Brain pericyte (primary cell): ENCODE data around the gene PCNT.

Source experiments
- DNase-seq: peaks from one replicate; pipeline ENCODE4 v3.0.0-alpha.2; 2012; ENCODE audit warnings: low read depth, low spot score

The PCNT gene

GRCh38 chr21:46409641-46410406 lies 85.9 kb downstream of the PCNT start:
- DNase-seq = no peak

- DNase-seq = no peak
Observed at GRCh38 chr21:46410516-46410915, 86.6 kb downstream of the PCNT start.

- DNase-seq = no peak
Observed at GRCh38 chr21:46411236-46411635, 87.3 kb downstream of the PCNT start.

- DNase-seq = no peak
Observed at GRCh38 chr21:46411691-46412090, 87.7 kb downstream of the PCNT start.

GRCh38 chr21:46412521-46413364 lies 88.8 kb downstream of the PCNT start:
- DNase-seq = no peak

GRCh38 chr21:46413365-46413696 lies 89.4 kb downstream of the PCNT start:
- no peak for DNase-seq

GRCh38 chr21:46414965-46415275 lies 91.0 kb downstream of the PCNT start:
- no peak for DNase-seq

GRCh38 chr21:46416551-46416950 lies 92.6 kb downstream of the PCNT start:
- no peak for DNase-seq

GRCh38 chr21:46418265-46418946 lies 94.5 kb downstream of the PCNT start:
- no peak for DNase-seq

- DNase-seq = no peak
Observed at GRCh38 chr21:46420241-46421190, 96.6 kb downstream of the PCNT start.

- DNase-seq = no peak
Observed at GRCh38 chr21:46421191-46421750, 97.3 kb downstream of the PCNT start.

GRCh38 chr21:46421756-46422555 lies 98.0 kb downstream of the PCNT start:
- DNase-seq = no peak

- no peak for DNase-seq
Observed at GRCh38 chr21:46422636-46423241, 98.8 kb downstream of the PCNT start.

- DNase-seq = no peak
Observed at GRCh38 chr21:46423546-46424038, 99.6 kb downstream of the PCNT start.

- DNase-seq = no peak
Observed at GRCh38 chr21:46424039-46424591, 100.2 kb downstream of the PCNT start.

- DNase-seq = no peak
Observed at GRCh38 chr21:46424621-46425020, 100.7 kb downstream of the PCNT start.

- DNase-seq = no peak
Observed at GRCh38 chr21:46425041-46425440, 101.1 kb downstream of the PCNT start.

GRCh38 chr21:46425571-46425970 lies 101.6 kb downstream of the PCNT start:
- DNase-seq = no peak

- DNase-seq = no peak
Observed at GRCh38 chr21:46426313-46427046, 102.5 kb downstream of the PCNT start.
